Neutrophil (primary cell): ENCODE measurements around the gene YTHDC1.

Source experiments
- H3K27ac ChIP-seq: fragments of 200-600 bp; sonication (generic); 2 replicates; pipeline ENCODE4 v1.5.1; 2016; ENCODE audit warnings: mild to moderate bottlenecking, moderate library complexity
- H3K27me3 ChIP-seq: fragments of 200-600 bp; sonication (generic); 2 replicates; pipeline ENCODE4 v1.6.0; 2016; ENCODE audit warnings: mild to moderate bottlenecking
- H3K36me3 ChIP-seq: fragments of 200-600 bp; sonication (generic); 2 replicates; pipeline ENCODE4 v1.5.1; 2017
- H3K4me1 ChIP-seq, 2 experiments: fragments of 200-600 bp in 1 of 2; sonication (generic) in 1 of 2; 1 replicate in 1 of 2; 2 replicates in 1 of 2; pipeline versions ENCODE4 v1.5.1 to v1.6.1; 2013 to 2016; ENCODE audit warnings: low read depth in 1 of 2, low read length in 1 of 2, mild to moderate bottlenecking in 1 of 2, moderate library complexity in 1 of 2; ENCODE audit not compliant: control insufficient read depth in 1 of 2, insufficient read depth in 1 of 2
- H3K4me3 ChIP-seq, 2 experiments: fragments of 200-600 bp in 1 of 2; sonication (generic) in 1 of 2; 1 replicate in 1 of 2; 2 replicates in 1 of 2; pipeline ENCODE4 v1.5.1; 2013 to 2016; ENCODE audit warnings: low read depth in 1 of 2, low read length in 1 of 2, mild to moderate bottlenecking in 1 of 2, moderate library complexity in 1 of 2
- H3K9me3 ChIP-seq: fragments of 200-600 bp; sonication (generic); 2 replicates; pipeline ENCODE4 v1.5.1; 2016
- TF ChIP-seq, protein P1 (sequence below): fragments of 200-600 bp; sonication (generic); IDR thresholded peaks from 2 replicates; pipeline ENCODE4 v1.5.1; 2016; ENCODE audit warnings: antibody characterized with exemption

YTHDC1 gene

DNA sequence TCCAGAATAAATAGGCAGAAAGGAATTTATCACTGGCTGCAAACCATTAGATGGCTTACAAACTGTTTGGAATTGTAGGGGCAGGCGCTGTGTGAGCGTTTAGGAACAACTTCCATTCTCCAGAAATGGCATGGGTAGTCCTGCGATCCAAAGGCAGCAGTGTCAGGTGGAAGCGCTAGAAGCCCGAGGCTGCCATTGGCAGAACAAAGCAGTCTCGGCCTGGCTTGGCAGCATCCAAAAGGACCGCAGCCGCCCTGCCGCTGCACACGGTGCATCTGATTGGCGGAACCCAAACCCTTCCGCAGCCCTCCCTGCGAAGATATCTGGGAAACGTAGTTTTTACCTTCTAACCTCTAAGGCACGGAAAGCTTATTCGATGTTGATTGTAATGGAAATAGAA, 23.6 kb upstream of the YTHDC1 start:
- Histone ChIP-seq H3K36me3 (no peaks in the 10 kb centered on the region), H3K27ac (no peak overlapping the region), H3K4me1 (peaks cover 2 to 8% of the 10 kb centered on the region in 2 experiments), H3K9me3 (no peaks in the 10 kb centered on the region), H3K4me3 (no peak overlapping the region), H3K27me3 (peaks cover 45% of the 10 kb centered on the region)
- TF ChIP-seq, protein P1, sequence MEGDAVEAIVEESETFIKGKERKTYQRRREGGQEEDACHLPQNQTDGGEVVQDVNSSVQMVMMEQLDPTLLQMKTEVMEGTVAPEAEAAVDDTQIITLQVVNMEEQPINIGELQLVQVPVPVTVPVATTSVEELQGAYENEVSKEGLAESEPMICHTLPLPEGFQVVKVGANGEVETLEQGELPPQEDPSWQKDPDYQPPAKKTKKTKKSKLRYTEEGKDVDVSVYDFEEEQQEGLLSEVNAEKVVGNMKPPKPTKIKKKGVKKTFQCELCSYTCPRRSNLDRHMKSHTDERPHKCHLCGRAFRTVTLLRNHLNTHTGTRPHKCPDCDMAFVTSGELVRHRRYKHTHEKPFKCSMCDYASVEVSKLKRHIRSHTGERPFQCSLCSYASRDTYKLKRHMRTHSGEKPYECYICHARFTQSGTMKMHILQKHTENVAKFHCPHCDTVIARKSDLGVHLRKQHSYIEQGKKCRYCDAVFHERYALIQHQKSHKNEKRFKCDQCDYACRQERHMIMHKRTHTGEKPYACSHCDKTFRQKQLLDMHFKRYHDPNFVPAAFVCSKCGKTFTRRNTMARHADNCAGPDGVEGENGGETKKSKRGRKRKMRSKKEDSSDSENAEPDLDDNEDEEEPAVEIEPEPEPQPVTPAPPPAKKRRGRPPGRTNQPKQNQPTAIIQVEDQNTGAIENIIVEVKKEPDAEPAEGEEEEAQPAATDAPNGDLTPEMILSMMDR: no peak

DNA sequence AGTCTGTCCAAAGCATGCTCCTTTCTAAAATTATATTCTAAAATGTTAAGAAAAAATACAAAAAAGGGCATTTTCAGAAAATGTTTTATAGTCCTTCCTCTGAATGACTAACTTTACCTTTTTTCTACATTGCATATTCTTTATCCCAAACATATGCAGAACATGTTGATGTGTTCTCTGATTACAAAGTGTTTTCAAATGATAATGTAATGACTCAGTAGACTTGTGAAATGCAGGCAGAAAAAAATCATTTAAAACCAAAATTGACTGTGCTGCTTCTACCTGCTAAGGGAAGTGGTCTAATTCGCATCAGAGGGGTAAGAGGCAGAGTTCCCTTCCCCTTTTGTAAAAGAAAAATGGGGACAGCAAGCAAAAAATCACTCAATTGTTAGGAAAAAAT, 22.7 kb upstream of the YTHDC1 start:
- no peak overlapping the region for H3K4me3 ChIP-seq
- no peak overlapping the region for H3K27ac ChIP-seq
- TF ChIP-seq, protein P1: no peak
- no peaks in the 10 kb centered on the region for H3K36me3 ChIP-seq
- H3K27me3 ChIP-seq: peaks cover 41% of the 10 kb centered on the region
- H3K9me3 ChIP-seq: no peaks in the 10 kb centered on the region
- peaks cover 2 to 9% of the 10 kb centered on the region in 2 experiments for H3K4me1 ChIP-seq

DNA sequence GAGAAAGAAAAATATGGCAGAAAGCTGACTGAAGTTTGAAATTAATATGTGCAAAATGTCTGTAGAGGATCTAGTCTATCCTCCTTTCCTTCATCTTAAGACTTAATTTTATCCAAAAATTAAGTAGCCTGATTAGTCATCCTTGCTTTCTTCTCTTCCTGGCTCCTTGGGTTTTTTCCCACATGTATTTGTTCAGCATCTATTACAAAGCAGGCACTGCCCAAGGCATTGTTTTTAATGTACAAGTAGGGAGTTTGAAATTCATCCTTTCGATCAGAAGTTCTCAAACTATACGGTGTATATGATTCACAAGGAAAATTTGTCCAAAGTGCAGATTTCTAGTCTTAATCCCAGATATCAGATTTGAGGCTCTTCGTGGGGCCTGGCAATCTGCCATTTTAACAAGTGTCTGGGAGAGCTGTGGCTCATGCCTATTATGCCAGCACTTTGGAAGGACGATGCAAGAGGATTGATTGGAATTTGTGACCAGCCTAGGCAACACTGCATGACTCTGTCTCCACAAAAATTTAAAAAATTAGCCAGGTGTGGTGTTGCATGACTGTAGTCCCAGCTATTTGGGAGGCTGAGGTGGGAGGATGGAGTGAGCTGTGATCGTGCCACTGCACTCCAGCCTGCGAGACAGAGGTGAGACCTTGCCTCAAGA, 19.4 kb upstream of the YTHDC1 start:
- Histone ChIP-seq H3K27me3 (peaks cover 8% of the 10 kb centered on the region), H3K36me3 (no peaks in the 10 kb centered on the region), H3K9me3 (no peaks in the 10 kb centered on the region), H3K27ac (no peak overlapping the region), H3K4me1 (peaks cover 2 to 9% of the 10 kb centered on the region in 2 experiments), H3K4me3 (no peak overlapping the region)
- TF ChIP-seq, protein P1: no peak

DNA sequence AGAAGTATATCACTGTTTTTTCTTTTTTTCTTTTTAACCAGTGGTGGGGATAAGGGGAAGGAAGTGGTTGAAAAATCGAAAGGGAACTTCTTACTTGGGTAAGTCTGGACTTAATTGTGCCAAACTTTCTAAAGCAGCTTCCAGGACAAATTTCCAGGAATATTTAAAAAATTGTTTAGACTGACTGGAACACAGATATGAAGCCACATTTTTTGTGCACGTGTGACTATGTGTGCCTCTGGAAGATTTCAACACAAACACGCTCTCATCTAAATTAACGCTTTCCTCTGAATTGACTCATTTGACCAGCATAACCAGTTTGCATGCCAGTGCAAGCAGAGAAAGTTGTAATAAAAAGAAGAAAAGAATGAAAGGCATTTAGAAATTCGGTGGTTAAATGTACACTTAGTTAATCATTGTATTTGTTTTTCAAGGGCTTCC, 18.8 kb upstream of the YTHDC1 start:
- Histone ChIP-seq H3K27ac (no peak overlapping the region), H3K4me1 (peaks cover 2 to 9% of the 10 kb centered on the region in 2 experiments), H3K27me3 (peaks cover 6% of the 10 kb centered on the region), H3K36me3 (no peaks in the 10 kb centered on the region), H3K4me3 (no peak overlapping the region), H3K9me3 (no peaks in the 10 kb centered on the region)
- TF ChIP-seq, protein P1: no peak

DNA sequence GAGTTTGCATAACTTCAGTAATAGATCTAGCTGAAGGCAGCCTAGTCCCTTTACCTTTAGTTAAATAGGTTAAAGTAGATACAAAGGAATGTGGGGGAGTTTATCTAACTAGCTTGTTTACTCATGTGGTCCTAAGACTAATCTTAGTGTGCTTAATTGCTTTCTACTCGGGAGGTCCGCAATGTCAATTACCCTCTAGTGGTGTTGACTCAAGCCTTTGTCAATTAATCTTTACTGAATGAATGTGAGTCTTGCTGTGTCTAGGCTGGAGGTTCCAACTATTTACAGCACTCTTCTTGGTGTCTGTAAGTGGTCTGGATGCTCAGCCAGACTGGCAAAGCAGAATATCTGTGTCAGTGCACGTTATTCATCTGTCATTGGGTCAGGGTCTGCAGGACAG, 17.9 kb upstream of the YTHDC1 start:
- Histone ChIP-seq H3K9me3 (no peaks in the 10 kb centered on the region), H3K4me3 (no peak overlapping the region), H3K27me3 (no peaks in the 10 kb centered on the region), H3K4me1 (peaks cover 0 to 5% of the 10 kb centered on the region in 2 experiments), H3K27ac (no peak overlapping the region), H3K36me3 (no peaks in the 10 kb centered on the region)
- TF ChIP-seq, protein P1: no peak
